Measurements from ENCODE around the gene MED23.

MED23 gene

GRCh38 chr6:131627724-131628682 lies at the start of gene MED23:
TSS of gene MED23 (minus strand) at chr6:131628242. CDS start at chr6:131628049, 193 bp downstream.
- DNase-seq, result peak; percentile 99

GRCh38 chr6:131673184-131673583 lies 45.1 kb upstream of the MED23 start:
- no peak for DNase-seq

GRCh38 chr6:131669891-131670290 lies 41.8 kb upstream of the MED23 start:
- no peak for DNase-seq

GRCh38 chr6:131663578-131664165 lies 35.6 kb upstream of the MED23 start:
- DNase-seq, result no peak

GRCh38 chr6:131660195-131660594 lies 32.2 kb upstream of the MED23 start:
- DNase-seq, result no peak

- DNase-seq, result no peak
Measured at GRCh38 chr6:131658287-131658686, 30.2 kb upstream of the MED23 start.

GRCh38 chr6:131657630-131658111 lies 29.6 kb upstream of the MED23 start:
- no peak for DNase-seq

GRCh38 chr6:131657222-131657621 lies 29.2 kb upstream of the MED23 start:
- DNase-seq, result no peak

- no peak for DNase-seq
Measured at GRCh38 chr6:131656667-131657066, 28.6 kb upstream of the MED23 start.

GRCh38 chr6:131655951-131656350 lies 27.9 kb upstream of the MED23 start:
- DNase-seq, result no peak

- DNase-seq, result no peak
Measured at GRCh38 chr6:131655387-131655786, 27.3 kb upstream of the MED23 start.

GRCh38 chr6:131654326-131654725 lies 26.3 kb upstream of the MED23 start:
- no peak for DNase-seq

GRCh38 chr6:131652472-131652871 lies 24.4 kb upstream of the MED23 start:
- no peak for DNase-seq

GRCh38 chr6:131651782-131652181 lies 23.7 kb upstream of the MED23 start:
- DNase-seq, result no peak

GRCh38 chr6:131646249-131646670 lies 18.2 kb upstream of the MED23 start:
- no peak for DNase-seq

- no peak for DNase-seq
Measured at GRCh38 chr6:131645846-131646245, 17.8 kb upstream of the MED23 start.

GRCh38 chr6:131644921-131645320 lies 16.9 kb upstream of the MED23 start:
- no peak for DNase-seq

GRCh38 chr6:131643855-131644460 lies 15.9 kb upstream of the MED23 start:
- no peak for DNase-seq

GRCh38 chr6:131642987-131643611 lies 15.1 kb upstream of the MED23 start:
- DNase-seq, result no peak

GRCh38 chr6:131642565-131642964 lies 14.5 kb upstream of the MED23 start:
- DNase-seq, result no peak

- DNase-seq, result no peak
Measured at GRCh38 chr6:131641554-131641953, 13.5 kb upstream of the MED23 start.

GRCh38 chr6:131640576-131640975 lies 12.5 kb upstream of the MED23 start:
- no peak for DNase-seq

- no peak for DNase-seq
Measured at GRCh38 chr6:131640100-131640499, 12.1 kb upstream of the MED23 start.
